Occipital lobe (tissue), 2 donors: ENCODE results near the gene FHIT. TPM values are rescaled to one million over a fixed set of nuclear protein-coding genes. Genes with fewer than 3 reads are reported as not detected.
"Not testable (repeated sequence)": the region's sequence is repeated elsewhere in the genome, so short reads cannot be mapped to it uniquely, and the experiment has no call there.

Experiments
- DNase-seq: peaks from one replicate; lab custom pipeline; 2025; lab: John Stamatoyannopoulos, UW
- total RNA-seq: library from RNA; depleted of rRNA; stranded (reverse); fragments of >200 nt; gene quantifications from one replicate; pipeline ENCODE4 v1.2.3, GENCODE V29; 2014

FHIT gene
- total RNA-seq, 1 donor from 2014 or later, result 3.6 TPM

DNA sequence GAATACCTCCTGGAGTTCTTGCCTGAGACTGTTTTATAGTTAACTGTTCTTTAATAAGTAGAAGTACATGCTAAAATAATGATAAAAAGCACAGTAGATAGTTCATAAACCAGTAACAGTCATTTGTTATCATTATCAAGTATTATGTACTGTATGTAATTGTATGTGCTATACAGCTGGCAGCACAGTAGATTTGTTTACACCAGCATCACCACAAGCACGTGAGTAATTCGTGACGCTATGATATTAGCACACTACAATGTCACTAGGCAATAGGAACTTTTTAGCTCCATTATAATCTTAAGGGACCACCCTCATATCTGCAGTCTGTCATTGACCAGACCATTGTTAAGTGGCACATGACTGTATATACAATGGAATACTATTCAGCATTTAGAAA is 534.7 kb downstream of the FHIT start:
- no peak for DNase-seq

DNA sequence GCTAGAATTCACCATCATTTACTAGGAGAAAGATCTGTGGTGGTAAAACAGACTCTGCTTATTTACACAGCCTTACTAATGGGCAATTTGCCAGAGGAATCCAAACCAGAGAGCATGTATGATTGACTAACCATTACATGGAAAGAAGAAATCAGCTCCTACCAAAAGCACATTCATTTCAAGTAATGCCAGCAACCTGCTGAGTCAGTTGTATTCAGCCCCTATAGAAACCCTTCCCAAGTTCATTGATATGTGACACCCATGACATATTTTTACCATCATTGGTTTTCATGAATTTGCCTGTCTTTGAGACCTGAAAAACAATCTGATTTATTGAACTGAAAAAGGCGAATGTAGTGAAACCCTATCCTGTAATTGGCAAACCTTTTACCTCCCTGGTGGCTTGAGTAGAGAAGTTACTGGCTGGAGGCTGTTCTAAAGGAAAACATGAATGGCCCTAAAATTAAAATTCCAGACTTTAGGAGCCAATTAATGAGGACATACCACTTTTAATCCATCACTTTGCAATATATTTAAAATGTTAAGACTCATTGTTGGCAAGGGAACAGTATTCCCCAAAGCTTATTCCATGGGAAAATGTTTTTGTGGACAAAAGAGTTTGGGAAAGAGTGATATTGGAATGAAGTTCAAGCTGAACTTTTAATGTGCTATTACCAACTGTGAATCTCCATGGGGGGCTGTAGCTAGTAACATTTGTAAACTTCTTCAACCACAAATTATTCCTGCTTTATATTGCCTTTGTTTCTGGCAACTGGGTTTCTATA is 542.9 kb downstream of the FHIT start:
- no peak for DNase-seq

DNA sequence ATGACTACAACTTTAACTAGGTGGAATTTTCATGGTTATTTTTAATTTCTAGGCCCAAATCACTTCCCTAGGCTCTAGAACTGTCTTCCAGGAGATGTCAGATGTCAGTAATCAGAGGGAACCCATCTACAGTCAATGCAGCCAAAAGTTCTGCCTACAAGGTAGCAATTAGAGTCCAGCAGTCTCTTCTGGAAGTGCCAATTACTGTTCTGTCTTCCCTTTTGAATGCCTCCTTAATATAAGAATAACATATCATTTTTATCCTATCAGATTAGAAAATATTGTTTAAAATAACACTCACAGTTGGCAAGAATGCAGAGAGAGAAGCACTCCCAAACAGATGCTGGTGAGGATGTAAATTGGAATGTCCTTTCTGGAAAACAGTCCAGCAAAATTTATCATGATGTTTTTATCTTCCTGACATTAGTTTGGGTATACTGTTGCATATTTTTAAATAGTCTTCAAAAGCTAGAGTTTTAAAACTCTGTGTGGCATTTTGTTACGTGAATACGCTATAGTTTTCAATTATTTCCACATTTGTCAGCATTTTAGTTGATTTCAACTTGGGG is 543.7 kb downstream of the FHIT start:
- no peak for DNase-seq

DNA sequence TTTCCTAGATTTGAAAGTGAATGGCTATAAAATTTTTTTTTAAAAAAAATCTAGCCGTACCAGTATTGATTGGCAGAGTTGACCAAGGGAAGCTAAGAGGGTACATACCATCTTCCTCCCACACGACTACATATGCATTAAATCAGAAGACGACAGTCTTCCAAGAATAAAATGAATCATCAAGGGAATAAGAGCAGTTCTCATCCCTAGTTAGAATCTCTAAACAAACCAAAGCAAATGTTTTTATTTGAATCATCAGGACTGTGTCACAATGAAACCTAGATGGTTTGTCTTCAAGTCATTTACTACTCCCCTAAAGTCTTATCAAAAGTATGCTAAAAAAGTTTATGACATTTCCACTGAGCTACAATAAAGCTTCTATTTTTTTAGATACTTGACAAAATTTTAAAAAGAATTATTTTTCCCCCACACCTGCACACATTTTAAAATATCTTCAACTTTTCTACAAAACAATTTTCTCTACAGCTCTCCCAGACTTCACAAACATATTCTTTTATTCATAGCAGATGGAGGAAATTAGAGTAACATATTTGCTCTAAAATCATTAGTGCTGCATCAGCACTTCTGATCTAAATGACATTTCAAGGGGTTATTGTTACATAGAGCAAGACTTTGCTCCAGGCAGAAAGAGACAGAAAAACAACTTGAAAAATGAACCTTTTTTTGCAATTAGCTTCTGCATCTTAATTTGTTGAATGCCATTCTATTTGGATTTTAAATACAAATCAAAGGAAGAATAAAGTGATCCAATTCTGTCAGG is 547.1 kb downstream of the FHIT start:
- no peak for DNase-seq

DNA sequence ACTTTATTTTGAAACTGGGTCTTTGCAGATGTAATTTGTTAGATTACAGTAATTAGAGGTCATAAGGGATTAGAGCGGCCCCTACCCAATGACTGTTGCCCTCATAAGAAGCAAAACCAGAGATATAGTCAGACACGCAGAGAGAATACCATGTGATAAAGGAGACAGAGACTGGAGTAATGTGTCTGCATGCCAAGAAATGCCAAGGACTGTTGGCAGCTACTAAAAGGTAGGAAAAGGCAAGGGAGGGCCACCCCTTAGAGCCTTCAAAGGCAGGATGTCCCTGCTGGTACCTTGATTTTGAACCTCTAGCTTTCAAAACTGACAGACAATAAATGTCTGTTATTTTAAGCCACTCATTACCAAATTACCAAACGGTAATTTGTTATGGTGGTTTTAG is 548.2 kb downstream of the FHIT start:
- DNase-seq, result no peak

DNA sequence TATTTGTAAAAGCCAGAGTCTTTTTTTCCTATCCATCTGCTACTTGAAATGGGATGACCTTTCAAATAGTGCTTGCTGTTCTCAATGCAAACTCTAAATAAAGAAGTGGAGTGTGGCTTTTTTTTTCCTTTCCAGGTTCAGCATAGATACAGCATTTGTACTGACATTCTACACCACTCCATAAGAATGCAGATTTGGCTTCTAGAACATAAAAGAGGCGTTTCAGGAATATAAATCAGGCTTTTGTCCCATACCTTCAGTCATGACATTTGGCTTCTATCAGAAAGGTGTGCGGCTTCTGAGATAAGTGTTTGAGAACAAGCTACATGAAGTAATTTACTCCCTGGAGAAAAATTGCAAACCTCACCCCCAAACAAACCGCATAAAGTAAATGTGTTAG is 553.1 kb downstream of the FHIT start:
- no peak for DNase-seq

DNA sequence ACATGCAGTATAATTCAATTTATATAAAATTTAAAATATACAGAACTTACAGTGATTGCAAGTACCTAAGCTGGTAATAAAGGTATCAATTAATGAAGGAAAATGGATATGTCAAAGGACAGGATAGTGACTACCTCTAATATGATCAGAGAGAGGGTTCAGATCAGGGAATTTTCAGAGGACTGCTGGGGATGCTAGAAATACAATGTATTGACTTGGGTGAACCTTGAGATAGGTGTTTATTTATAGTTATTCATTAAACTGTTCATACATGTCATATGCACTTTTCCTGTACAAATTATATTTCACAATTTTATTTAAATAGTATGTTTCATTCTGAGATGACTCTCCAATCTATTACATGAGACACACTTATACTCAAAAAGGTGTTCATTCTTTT is 554.1 kb downstream of the FHIT start:
- DNase-seq, result no peak

DNA sequence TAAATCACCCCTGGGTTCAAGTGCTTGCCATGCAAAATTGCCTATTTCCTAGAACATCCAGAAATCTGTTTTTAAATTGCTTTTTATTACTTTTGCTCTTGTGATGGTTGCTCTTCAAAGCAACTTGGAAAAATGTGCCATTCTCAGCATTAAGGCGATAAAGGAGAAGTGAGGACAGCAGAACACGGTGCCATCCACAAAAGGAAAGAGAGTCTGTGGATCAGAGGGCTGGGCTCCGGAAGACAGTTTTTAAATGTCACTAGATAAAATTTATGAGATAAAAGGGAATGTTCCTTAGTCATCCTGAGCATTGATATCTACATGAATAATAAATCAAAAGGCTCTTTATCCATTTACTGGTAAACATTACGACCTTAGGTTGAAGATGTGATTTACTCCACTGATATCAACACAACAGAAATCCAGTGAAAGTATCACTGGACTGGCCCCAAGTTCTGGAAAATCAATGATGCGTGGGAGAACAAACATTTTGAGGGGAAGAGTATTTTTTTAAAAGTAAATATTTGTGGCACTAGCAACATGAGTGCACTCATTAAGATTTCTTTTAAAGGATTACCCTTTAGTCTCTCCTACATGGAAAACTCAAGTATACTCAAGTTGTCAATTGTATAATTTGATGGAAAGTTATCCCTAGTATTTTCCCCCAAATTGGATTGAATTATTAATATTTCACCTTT is 554.7 kb downstream of the FHIT start:
- no peak for DNase-seq

DNA sequence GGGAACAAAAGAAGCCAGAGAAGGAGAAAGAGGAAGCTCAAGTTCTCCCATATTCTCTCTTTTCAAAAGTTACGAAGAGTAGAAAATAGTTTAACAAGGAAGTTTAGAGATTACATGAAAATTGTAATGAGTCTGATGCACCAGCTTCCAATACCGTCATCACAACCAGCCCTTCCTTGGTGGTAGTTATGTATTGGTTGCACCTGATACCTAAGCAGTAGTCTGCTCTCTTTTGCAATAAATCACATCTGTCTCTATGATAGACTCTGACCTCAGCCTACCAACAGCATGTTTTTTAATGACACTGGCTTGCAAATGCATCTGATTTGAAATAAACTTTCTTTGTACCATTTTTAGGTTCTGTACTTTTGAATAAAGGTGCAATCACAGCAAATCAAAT is 575.8 kb downstream of the FHIT start:
- no peak for DNase-seq

DNA sequence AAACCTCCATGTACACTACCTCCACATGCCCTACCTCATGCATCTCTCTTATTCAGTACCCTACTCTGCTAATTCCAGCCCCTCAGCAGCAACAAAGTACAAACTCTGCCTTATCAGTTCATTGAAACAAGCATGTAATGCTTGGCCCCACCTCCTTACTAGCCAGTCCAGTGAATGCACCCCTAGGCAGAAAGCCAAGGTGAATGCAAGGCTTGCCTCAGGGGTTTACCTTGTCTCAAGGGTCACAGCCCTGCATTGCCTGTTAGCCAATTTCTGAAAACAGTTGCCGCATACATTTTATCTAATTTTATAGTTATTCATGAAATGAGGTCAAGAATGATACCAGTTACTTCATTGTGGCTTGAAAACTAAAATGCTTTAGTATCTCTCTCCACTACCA is 576.4 kb downstream of the FHIT start:
- DNase-seq, result no peak

DNA sequence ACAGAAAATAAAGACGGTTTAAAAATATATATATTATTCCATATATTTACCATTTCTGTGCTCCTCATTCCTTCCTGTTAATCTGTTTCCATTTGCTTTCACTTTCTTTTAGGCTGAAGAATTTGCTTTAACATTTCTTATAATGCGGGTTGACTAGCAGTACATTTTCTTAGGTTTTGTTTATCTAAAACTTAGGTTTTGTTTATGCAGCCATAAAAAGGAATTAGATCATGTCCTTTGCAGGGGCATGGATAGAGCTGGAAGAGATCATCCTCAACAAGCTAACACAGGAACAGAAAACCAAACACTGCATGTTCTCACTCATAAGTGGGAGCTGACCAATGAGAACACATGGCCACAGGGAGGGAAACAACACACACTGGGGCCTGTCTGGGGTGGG is 578.1 kb downstream of the FHIT start:
- DNase-seq, result no peak

DNA sequence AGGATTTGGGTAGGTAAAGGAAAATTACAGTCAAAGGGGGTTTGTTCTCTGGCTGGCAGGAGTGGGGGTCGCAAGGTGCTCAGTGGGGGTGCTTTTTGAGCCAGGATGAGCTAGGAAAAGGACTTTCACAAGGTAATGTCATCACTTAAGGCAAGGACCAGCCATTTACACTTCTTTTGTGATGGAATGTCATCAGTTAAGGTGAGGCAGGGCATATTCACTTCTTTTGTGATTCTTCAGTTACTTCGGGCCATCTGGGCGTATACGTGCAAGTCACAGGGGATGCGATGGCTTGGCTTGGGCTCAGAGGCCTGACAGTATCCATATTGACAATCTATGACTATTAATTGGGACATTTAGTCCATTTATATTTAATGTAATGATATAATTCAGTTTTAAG is 578.9 kb downstream of the FHIT start:
- DNase-seq, result not testable (repeated sequence)

DNA sequence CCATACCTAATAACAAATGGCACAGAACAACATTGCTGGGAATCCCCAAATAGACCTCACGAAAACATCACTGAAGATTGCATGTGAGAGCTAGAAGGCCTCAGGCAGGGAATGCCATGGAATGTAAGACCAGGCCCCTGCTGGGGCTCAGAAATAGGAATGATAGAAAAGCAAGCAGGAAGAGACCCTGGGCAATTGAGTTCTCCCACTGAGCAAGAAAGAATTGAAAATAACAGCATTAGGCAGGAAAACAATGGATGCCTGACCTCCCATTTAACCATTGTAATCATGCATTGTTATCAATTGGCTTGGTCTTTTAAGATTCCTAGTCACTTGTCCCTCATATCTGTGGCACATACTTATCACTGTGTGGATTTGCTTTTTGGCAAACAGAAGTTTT is 581.6 kb downstream of the FHIT start:
- no peak for DNase-seq

DNA sequence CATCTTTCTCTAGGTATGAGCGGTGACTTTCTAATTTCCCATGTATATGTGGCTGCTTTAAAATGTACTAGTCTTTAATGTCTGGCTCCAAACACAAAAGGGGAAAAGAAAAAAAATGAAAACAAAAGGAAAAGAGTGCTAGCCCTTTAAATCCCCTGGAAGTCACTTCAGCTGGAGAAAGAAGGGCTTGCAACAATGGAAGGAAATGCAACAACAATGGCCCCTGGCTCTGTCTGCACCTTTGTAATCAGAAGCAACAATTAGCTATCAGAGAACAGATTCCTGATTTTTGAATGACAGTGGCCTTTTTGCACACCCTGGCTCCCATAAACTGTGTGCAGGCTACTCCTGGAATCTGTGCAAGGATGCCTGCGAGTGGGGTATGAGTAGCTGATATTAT is 591.2 kb downstream of the FHIT start:
- no peak for DNase-seq

DNA sequence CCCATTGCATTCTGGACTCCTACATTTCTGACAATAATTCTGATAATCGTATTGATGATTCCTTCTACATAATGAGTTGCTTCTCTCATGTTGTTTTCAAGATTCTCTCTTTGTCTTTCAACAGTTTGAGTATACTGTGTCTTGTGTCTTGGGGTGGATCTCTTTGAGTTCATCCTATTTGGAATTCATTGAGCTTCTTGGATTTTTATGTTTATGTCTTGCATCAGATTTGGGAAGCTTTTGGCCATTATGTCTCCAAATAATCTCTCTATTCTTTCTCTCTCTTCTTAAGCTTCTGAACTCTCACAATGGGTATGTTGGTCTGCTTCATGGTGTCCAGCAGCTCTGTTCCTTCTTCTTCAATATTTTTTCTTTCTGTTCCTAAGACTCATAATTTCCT is 592.2 kb downstream of the FHIT start:
- no peak for DNase-seq

DNA sequence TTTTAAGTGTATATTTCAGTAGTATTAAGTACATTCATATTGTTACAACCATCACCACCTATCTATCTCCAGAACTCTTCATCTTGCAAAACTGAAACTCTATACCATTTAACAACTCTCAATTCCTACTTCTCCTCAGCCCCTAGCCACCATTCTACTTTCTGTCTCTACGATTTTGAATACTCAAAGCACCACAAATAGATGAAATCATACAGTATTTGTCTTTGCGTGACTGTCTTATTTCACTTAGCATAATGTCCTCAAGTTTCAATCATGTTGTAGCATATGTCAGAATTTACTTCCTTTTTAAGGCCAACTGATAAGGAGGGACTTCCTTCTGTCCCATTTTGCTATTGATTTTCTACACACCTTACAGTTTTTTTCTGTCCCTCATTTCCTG is 593.3 kb downstream of the FHIT start:
- DNase-seq, result no peak

DNA sequence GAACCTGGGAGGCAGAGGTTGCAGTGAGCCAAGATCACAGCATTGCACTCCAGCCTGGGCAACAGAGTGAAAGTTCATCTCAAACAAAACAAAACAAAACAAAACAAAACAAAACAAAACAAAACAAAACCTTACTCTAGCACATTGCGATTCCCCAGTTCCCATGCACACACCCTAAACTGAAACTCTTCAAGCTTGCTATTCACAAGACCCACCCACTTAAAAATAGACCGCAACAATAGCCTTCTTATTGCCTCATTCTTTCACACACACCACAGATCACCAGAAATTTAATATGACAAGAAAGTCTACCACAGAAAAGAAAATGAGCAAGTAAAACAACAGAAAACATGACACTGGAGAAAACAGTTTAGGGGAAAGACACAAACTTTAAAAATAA is 598.4 kb downstream of the FHIT start:
- no peak for DNase-seq

DNA sequence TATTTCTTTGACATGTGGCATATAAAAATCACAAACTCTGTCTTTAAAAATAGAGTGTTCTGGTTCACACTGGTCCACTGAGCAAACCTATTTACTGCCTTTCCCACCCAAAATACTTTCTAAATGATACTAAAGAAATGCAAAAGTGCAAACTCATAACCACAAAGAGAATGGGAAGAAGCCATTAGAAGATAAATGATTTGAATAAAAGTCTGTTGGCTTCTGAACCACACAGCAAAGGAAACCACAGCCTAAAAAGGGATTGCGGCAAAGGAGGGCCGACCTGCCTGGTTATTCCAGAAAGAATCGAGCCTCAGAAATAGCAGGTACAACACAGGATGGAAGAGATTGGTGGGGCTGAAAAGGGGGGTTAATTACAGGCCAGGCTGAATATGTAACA is 599.5 kb downstream of the FHIT start:
- DNase-seq, result no peak

DNA sequence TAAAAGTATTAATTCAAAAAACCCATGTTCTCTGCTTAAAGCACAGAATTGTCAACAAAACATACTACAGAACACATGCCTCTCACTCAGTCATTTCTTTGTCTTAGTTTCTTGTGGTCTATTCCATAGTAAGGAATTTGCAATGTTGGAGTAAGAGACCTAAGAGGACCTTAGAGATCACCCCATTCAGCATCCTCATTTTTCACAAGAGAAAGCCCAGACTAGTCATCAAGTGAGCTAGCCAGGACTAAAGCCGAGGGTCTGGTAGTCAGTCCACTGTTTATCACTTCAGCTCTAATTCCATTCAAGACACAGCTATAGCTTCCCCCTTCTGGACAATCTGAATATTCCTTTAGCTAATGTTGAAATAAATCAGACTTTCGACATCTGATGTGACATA is 601.1 kb downstream of the FHIT start:
- DNase-seq, result no peak

DNA sequence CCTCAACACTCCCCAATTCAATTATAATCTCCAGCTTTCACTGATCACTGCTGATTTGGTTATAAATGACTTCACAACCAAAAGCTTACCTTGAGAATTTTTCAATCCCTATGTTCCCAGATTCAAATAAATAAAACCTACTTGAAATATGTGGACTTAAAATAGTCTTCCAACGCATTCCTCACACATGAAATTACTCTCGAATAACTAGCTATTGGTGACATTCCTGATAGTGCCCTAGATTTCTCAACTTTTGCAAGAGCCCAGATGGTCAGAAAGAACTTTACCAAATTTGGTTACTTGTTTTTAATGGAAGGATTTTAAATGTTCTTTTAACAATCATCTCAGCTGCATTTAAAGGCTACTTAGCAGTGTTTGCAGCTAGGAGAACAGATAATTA is 605.5 kb downstream of the FHIT start:
- no peak for DNase-seq

DNA sequence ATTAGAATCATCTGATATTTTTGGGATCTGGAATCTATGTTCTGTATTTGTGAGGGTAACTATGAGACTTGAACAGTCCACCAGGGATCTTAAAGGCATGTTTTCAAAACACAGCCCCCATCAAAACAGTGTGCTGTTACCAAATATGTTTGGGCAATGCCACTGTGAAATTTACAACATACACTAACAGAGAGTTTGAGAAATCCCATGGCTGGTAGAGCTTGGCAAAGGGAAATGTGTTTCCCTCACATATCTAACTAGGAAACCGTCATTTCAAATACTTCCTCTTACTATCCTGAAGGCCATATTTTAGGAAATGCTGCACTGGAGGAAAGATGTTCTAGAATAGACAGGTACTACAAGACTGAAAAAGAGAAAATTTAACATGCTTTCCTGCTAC is 607.4 kb downstream of the FHIT start:
- no peak for DNase-seq

DNA sequence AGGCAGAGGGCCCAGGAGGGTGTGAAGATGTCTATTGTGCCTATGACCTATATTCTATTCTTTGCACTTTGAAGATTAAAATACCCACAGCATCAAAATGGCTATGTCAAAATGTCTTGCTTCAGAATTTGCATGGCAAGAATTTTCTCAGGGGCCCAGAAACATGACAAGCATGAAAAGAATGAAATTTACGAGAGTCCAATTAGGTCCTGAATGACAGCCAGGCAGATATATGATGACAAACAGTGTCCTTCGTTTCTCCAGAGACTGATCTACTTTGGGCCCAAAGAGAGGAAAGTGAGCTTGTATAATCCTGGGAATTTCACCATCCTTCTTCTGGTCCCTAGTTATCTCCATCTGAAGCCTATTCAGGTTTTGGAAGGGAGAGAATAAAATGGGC is 609.9 kb downstream of the FHIT start:
- no peak for DNase-seq
